Testis (tissue), 2 donors: ENCODE data around the gene KL.

Experiments
- POLR2A ChIP-seq: fragments of 450-650 bp; IDR thresholded peaks from one replicate; pipeline ENCODE4 v1.6.1; 2017; ENCODE audit warnings: antibody characterized with exemption, mild to moderate bottlenecking, moderate library complexity
- TF ChIP-seq, protein P1 (sequence below), 3 experiments: fragments of 450-650 bp in 2 of 3; fragments of 200-600 bp in 1 of 3; sonication (generic) in 1 of 3; IDR thresholded peaks; one replicate each; pipeline ENCODE4 v1.5.1; 2016 to 2019; ENCODE audit warnings: antibody characterized with exemption in 3 of 3, mild to moderate bottlenecking in 2 of 3, moderate library complexity in 1 of 3

DNA sequence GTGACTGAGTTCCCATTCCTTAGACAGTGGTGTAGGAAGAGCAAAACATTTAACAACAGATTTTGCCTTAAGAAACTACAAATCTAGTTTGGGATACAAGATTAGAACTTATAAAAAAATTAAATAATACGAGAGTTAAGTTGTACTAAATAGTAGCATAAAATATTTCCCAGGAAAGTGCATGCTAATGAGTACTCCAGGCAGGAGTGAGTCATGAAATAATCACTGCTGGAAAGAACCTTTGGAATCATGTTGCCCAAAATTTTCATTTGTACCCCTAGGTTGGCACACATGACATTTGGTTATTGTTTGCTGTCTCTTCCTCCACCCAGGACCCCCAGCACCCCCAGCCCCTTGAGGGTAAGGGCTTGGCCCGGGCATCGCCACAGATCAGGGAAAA lies 26.3 kb upstream of the KL start:
- TF ChIP-seq, protein P1, sequence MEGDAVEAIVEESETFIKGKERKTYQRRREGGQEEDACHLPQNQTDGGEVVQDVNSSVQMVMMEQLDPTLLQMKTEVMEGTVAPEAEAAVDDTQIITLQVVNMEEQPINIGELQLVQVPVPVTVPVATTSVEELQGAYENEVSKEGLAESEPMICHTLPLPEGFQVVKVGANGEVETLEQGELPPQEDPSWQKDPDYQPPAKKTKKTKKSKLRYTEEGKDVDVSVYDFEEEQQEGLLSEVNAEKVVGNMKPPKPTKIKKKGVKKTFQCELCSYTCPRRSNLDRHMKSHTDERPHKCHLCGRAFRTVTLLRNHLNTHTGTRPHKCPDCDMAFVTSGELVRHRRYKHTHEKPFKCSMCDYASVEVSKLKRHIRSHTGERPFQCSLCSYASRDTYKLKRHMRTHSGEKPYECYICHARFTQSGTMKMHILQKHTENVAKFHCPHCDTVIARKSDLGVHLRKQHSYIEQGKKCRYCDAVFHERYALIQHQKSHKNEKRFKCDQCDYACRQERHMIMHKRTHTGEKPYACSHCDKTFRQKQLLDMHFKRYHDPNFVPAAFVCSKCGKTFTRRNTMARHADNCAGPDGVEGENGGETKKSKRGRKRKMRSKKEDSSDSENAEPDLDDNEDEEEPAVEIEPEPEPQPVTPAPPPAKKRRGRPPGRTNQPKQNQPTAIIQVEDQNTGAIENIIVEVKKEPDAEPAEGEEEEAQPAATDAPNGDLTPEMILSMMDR (IDR thresholded peaks at IDR 0.05): no peak
- no peak for TF ChIP-seq POLR2A
